HUES48 (cell line): ENCODE measurements around the gene TUBA1C.

Experiments used
- H3K27ac ChIP-seq: one replicate; pipeline ENCODE4 v1.7.0; 2013; ENCODE audit warnings: low read depth, low read length, inconsistent platforms
- H3K27me3 ChIP-seq: 2 replicates; pipeline ENCODE4 v1.6.1; 2013; ENCODE audit warnings: mild to moderate bottlenecking, low read length; ENCODE audit not compliant: control insufficient read depth, insufficient read depth
- H3K36me3 ChIP-seq: 2 replicates; pipeline ENCODE4 v1.6.1; 2013; ENCODE audit warnings: low read length; ENCODE audit not compliant: control insufficient read depth, insufficient read depth
- H3K4me1 ChIP-seq: 2 replicates; pipeline ENCODE4 v1.6.1; 2013; ENCODE audit warnings: mild to moderate bottlenecking, low read length; ENCODE audit not compliant: control insufficient read depth, insufficient read depth
- H3K4me3 ChIP-seq: 2 replicates; pipeline ENCODE4 v1.5.1; 2013; ENCODE audit warnings: mild to moderate bottlenecking, low read depth, low read length
- H3K9ac ChIP-seq: 2 replicates; pipeline ENCODE4 v1.6.1; 2013; ENCODE audit warnings: mild to moderate bottlenecking, low read depth, low read length, moderate library complexity
- H3K9me3 ChIP-seq: 2 replicates; pipeline ENCODE4 v1.6.1; 2013; ENCODE audit warnings: low read length; ENCODE audit not compliant: control insufficient read depth, insufficient read depth

TUBA1C gene

DNA sequence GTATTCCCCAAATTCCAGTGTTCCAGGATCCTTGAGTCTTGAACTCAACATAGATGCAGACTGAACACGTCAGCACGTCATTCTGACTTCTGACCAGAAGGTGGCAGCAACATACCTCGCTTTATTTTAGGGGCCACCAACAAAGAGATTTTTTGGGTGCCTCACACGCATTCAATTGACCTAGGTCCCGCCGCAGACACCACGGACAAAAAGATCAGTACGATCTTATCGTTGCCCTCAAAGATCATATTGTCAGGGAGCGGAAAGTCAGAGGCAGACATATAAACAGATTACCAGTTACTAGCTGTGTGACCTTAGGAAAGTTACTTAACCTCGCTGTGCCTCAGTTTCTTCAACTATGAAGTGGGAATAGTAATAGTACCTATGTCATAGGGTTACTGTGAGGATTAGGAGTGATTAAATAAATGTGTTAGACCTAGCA is 23.6 kb downstream of the TUBA1C start:
- H3K9ac ChIP-seq: no peak overlapping the region
- 0 out of 2 replicates have a peak, but pooled peaks cover 6% of the 10 kb centered on the region for H3K4me1 ChIP-seq
- peaks cover 26% of the 10 kb centered on the region for H3K27me3 ChIP-seq
- no peaks in the 10 kb centered on the region for H3K9me3 ChIP-seq
- H3K36me3 ChIP-seq: no peaks in the 10 kb centered on the region
- H3K27ac ChIP-seq: no peak overlapping the region
- no peak overlapping the region for H3K4me3 ChIP-seq

DNA sequence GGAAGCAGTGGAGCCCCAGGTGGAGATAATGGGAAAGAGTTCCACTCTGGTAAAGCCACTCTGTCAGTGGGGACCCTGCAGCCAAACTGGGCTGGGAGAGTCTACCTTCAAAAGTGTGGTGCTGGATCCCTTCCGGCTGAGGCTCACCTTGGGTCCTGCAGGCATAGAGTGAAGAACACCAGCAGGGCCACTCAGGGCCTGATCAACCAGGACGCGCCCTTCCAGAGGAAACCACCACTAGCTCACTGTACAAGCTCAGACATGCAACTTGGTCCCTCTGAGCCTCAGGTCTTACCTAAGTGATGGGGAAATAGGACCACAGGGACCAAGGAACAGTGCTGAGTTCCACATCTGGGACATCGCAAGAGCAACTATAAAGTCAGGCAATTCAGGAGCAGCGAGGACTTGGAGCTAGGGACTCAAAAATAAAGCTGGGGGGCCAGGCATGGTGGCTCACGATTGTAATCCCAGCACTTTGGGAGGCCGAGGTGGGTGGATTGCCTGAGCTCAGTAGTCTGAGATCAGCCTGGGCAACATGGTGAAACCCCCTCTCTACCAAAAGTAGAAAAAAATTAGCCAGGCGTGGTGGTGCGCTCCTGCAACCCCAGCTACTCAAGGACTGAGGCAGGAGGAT is 24.2 kb downstream of the TUBA1C start:
- Histone ChIP-seq H3K36me3 (no peaks in the 10 kb centered on the region), H3K9ac (no peak overlapping the region), H3K4me1 (0 out of 2 replicates have a peak, but pooled peaks cover 6% of the 10 kb centered on the region), H3K27me3 (peaks cover 32% of the 10 kb centered on the region), H3K27ac (no peak overlapping the region), H3K4me3 (no peak overlapping the region), H3K9me3 (no peaks in the 10 kb centered on the region)

DNA sequence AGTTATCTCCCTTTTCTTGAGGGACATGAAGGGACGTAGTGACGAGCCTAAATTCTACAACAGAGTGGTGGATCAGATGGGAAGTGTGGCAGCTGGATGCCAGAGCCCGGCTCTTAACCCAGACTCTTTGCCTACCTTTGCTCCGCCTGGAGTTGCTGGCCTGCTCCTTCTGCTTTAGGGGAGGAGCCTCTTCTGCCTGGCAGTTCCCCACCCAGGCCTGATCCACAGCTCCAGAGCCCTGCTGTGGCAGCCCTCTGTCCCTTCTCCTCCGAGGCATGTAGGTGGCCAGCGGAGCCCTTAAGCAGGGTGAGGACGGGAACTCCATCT is 27.8 kb downstream of the TUBA1C start:
- Histone ChIP-seq H3K9ac (no peak overlapping the region), H3K27ac (no peak overlapping the region), H3K27me3 (peaks cover 65% of the 10 kb centered on the region)

DNA sequence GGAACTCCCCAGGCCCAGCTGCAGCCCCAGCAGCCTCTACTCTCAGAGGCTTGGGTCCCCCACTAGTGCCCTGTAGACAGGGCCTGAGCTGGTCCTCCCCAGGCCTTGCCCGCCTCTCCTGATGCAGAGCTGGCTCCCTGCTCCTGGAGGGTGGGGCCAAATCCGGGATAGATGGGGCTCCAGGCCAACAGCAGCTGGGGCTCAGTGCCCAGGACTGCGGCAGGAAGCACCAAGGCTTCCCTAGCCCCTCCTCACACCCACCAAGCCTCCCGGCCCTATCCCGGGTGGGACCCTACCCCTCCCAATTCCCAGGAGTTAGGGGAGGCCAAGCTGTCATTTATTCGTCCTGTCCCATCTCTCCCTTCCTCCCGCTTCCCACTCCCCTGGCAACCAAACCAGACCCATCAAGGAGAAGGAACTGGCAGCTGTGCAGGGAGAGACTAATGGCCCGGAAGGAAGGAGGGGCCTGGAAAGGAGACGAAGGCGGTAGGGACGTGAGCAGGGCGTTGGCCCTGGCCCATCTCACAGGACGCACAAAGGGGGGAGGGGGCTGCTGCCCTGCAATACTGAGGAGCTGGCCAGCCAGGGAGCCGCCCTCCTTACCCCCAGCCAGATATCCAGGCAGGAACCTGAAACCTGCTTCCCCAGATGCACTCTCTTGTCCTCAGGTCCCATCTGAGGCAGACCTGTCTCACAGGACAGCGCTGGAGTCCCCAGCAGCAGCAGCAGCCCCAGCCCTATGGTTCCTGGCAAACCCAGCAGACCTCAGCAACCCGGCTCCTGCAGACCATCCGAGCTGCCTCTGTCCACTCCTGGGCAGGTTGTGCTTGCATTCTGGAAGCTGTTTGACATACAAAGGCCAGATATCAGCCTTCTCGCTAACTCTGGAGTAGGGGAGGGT is 28.4 kb downstream of the TUBA1C start:
- Histone ChIP-seq H3K36me3 (no peaks in the 10 kb centered on the region), H3K4me3 (no peak overlapping the region; the same call in 1 of the 2 replicates), H3K27me3 (peaks cover 67% of the 10 kb centered on the region), H3K27ac (no peak overlapping the region), H3K9ac (no peak overlapping the region), H3K9me3 (no peaks in the 10 kb centered on the region), H3K4me1 (peaks cover 18% of the 10 kb centered on the region; the same call in 1 of the 2 replicates)

More for the DNA sequence above, 27.8 kb downstream of the TUBA1C start:
- H3K9me3 ChIP-seq: no peaks in the 10 kb centered on the region
- peaks cover 18% of the 10 kb centered on the region; the same call in 1 of the 2 replicates for H3K4me1 ChIP-seq
- H3K4me3 ChIP-seq: no peak overlapping the region
- no peaks in the 10 kb centered on the region for H3K36me3 ChIP-seq

DNA sequence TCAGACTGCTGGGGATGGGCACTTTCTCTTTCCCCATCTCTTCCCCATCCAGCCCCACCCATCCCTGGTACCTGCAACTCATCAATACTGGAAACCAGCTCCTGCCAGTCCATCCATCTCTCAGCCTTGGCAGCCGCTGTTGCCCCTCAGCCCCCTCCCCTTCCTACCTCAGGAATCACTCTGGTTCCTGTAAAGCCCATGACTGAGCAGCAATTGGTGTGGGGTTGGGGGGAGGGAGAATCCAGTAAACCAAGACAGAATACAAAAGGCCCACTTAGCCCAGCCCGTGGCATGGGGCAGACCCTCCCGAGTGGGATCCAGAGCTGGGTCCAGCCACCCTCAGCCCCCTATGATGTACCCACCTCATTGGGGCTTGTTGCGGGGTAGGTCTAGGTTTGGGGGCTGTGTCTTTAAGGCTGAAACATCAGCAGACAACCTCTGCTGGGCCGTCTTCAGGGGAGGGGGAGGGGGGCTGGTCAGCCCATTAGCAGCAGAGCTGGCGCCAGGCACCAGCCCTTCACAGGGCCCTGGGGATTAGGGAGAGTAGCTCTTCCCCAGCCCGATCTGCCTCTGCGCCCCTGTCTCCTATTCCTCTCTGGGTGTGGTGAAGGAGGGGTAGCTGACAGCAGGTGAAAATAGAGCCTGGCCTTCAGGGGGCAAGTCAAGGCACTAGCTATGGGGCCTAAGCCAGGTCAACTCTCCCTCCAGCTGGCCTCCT is 29.4 kb downstream of the TUBA1C start:
- Histone ChIP-seq H3K4me3 (no peak overlapping the region), H3K27ac (no peak overlapping the region), H3K4me1 (peaks cover 18% of the 10 kb centered on the region; the same call in 1 of the 2 replicates), H3K9me3 (no peaks in the 10 kb centered on the region), H3K36me3 (no peaks in the 10 kb centered on the region), H3K27me3 (peaks cover 74% of the 10 kb centered on the region), H3K9ac (no peak overlapping the region)

DNA sequence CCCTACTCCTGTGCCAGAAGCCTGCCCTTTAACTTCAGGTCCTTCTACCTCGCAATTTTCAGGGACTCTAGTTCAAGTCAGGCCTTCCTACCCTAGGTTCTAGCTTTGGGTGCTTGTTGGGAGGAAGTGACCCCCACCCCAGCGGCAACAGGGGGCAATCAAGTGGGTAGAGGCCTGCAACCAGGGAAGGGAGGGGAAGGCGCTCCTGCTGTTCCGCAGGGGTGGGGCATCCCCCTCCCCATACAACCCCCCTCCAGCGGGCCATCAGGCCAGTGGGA is 29.9 kb downstream of the TUBA1C start:
- peaks cover 74% of the 10 kb centered on the region for H3K27me3 ChIP-seq
- H3K9me3 ChIP-seq: no peaks in the 10 kb centered on the region
- no peak overlapping the region for H3K9ac ChIP-seq
- H3K4me1 ChIP-seq: peaks cover 18% of the 10 kb centered on the region; the same call in 1 of the 2 replicates
- H3K27ac ChIP-seq: no peak overlapping the region
- H3K4me3 ChIP-seq: no peak overlapping the region
- H3K36me3 ChIP-seq: no peaks in the 10 kb centered on the region

DNA sequence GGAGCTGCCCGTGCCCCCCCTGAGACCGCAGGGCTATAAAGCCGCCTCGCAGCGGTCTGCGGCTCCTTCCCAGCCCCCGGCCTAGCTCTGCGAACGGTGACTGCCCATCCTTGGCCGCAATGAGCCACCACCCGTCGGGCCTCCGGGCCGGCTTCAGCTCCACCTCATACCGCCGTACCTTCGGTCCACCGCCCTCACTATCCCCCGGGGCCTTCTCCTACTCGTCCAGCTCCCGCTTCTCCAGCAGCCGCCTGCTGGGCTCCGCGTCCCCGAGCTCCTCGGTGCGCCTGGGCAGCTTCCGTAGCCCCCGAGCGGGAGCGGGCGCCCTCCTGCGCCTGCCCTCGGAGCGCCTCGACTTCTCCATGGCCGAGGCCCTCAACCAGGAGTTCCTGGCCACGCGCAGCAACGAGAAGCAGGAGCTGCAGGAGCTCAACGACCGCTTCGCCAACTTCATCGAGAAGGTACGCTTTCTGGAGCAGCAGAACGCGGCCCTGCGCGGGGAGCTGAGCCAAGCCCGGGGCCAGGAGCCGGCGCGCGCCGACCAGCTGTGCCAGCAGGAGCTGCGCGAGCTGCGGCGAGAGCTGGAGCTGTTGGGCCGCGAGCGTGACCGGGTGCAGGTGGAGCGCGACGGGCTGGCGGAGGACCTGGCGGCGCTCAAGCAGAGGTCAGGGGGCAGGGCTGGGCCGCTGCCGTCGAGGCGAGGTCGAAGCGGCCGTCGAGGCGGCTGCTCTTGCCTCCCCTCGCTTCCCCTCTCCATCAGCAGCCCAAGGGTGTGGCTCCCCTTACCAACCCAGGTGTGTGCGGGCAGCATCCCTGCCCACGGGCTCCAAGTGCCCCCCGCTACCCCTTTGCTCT is 30.4 kb downstream of the TUBA1C start, which contains the start of gene PRPH:
PRPH (plus strand) TSS at position 66 of the 855 bp plus-strand sequence; CDS start at position 120, 54 bp downstream.
- peak within 1 kb of the TSS; percentile 37; the same call in 1 of the 2 replicates for H3K4me3 ChIP-seq
- no peaks in the 10 kb centered on the region for H3K9me3 ChIP-seq
- H3K4me1 ChIP-seq: peaks cover 18% of the 10 kb centered on the region; the same call in 1 of the 2 replicates
- no peak within 1 kb of the TSS for H3K9ac ChIP-seq
- H3K27me3 ChIP-seq: peaks cover 74% of the 10 kb centered on the region
- no peaks in the 10 kb centered on the region for H3K36me3 ChIP-seq
- no peak within 1 kb of the TSS for H3K27ac ChIP-seq

DNA sequence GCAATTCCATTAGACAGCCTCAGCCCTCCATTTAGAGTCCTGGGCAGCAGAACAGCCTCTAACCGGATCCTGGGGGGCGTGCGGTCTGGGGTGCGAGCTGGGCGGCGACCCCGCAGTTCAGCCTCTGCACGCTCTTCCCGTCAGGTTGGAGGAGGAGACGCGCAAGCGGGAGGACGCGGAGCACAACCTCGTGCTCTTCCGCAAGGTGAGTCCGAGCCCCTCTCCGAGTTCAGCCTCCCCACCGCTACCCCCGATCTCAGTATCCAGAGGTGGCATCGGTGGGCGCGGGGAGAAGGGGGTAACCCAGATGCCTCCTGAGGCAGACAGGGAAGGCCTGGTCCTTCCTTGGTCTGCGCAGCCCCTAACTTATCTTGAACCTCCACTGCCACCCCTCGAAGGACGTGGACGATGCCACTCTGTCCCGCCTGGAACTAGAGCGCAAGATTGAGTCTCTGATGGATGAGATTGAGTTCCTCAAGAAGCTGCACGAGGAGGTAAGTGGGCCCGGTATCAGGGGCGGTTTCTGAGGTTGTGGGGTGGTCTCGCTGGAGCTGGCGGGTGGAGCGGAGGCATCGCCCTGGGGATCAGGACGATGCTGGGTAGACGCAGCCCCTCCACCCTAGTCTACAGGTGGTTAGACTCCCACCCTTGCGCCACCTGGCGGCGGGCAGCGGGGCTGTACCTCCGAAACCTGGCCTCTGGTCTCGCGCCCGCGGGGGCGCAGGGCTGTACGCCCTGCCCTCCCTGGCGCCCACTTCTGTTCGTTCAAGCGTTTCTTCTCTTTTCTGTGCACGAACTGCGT is 31.4 kb downstream of the TUBA1C start:
- no peaks in the 10 kb centered on the region for H3K36me3 ChIP-seq
- H3K27me3 ChIP-seq: peaks cover 74% of the 10 kb centered on the region
- peak overlapping the region; percentile 61 for H3K4me3 ChIP-seq
- no peak overlapping the region for H3K9ac ChIP-seq
- no peak overlapping the region for H3K27ac ChIP-seq
- no peaks in the 10 kb centered on the region for H3K9me3 ChIP-seq
- H3K4me1 ChIP-seq: peaks cover 18% of the 10 kb centered on the region; the same call in 1 of the 2 replicates

DNA sequence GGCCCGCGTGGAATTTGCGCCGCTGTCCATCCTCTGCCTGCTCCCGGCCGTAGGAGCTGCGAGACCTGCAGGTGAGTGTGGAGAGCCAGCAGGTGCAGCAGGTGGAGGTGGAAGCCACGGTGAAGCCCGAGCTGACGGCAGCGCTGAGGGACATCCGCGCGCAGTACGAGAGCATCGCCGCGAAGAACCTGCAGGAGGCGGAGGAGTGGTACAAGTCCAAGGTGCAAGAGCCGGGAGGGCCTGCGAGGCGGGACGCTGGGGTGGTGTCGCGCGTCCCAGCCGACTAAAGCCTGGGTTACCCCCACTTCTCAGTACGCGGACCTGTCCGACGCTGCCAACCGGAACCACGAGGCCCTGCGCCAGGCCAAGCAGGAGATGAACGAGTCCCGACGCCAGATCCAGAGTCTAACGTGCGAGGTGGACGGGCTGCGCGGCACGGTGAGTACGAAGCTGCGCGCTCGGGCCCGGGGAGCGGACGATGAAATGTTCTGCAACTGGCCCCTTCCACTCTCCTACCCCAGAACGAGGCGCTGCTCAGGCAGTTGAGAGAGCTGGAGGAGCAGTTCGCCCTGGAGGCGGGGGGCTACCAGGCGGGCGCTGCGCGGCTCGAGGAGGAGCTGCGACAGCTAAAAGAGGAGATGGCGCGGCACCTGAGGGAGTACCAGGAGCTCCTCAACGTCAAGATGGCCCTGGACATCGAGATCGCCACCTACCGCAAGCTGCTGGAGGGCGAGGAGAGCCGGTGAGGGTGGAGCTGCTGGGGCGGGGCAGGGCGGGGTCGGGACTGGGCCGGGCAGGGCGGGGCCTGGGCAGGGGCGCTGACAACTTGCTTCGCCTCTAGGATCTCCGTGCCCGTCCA is 32.2 kb downstream of the TUBA1C start:
- Histone ChIP-seq H3K4me3 (peak overlapping the region; percentile 61), H3K27me3 (peaks cover 69% of the 10 kb centered on the region), H3K27ac (no peak overlapping the region), H3K36me3 (no peaks in the 10 kb centered on the region), H3K9ac (no peak overlapping the region), H3K9me3 (no peaks in the 10 kb centered on the region), H3K4me1 (peaks cover 18% of the 10 kb centered on the region; the same call in 1 of the 2 replicates)
